ENCODE measurements around the gene NIT2.

GRCh38 chr3:100361897-100362296 is 27.3 kb downstream of the NIT2 start:
- TF ChIP-seq, protein P1, sequence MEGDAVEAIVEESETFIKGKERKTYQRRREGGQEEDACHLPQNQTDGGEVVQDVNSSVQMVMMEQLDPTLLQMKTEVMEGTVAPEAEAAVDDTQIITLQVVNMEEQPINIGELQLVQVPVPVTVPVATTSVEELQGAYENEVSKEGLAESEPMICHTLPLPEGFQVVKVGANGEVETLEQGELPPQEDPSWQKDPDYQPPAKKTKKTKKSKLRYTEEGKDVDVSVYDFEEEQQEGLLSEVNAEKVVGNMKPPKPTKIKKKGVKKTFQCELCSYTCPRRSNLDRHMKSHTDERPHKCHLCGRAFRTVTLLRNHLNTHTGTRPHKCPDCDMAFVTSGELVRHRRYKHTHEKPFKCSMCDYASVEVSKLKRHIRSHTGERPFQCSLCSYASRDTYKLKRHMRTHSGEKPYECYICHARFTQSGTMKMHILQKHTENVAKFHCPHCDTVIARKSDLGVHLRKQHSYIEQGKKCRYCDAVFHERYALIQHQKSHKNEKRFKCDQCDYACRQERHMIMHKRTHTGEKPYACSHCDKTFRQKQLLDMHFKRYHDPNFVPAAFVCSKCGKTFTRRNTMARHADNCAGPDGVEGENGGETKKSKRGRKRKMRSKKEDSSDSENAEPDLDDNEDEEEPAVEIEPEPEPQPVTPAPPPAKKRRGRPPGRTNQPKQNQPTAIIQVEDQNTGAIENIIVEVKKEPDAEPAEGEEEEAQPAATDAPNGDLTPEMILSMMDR (IDR thresholded peaks at IDR 0.05 in 4 of 5, conservative IDR thresholded peaks at IDR 0.05 in 1 of 5) = no peak
- no peak for TF ChIP-seq POLR2A (IDR thresholded peaks at IDR 0.05)
